ENCODE data around the gene KDM1A. TPM values are rescaled to one million over a fixed set of nuclear protein-coding genes. Genes with fewer than 3 reads are reported as not detected.
"Not testable (repeated sequence)": the region's sequence is repeated elsewhere in the genome, so short reads cannot be mapped to it uniquely, and the experiment has no call there.

KDM1A gene
- total RNA-seq, 1 experiment from 2014 or later: 162 TPM

- H3K27ac ChIP-seq (ENCODE audit: low read depth, low read length); H4K20me1 ChIP-seq (ENCODE audit: insufficient read depth); H3K4me3 ChIP-seq (replicated peaks in 1 of 2; ENCODE audit: low read depth in 1 of 2, low read length in 2 of 2); CTCF ChIA-PET; BruUV-seq (replicated peaks); H3K9me2 ChIP-seq (ENCODE audit: insufficient read depth); H3K4me2 ChIP-seq (ENCODE audit: low read length); H3K9ac ChIP-seq (ENCODE audit: low read length); RAD21 ChIA-PET (ENCODE audit: low non-redundant PET in 1 of 2, low total read pairs in 2 of 2, uncharacterized antibody in 2 of 2, unreplicated experiment in 2 of 2); H3K4me1 ChIP-seq (ENCODE audit: control insufficient read depth in 1 of 2, insufficient read depth in 2 of 2, low read length in 2 of 2); H2AFZ ChIP-seq (ENCODE audit: low read depth, low read length, poor library complexity, severe bottlenecking); POLR2A ChIA-PET; H3K79me2 ChIP-seq (ENCODE audit: insufficient read depth, low read length); intact Hi-C loops (cut with micrococcal nuclease); ATAC-seq; H3K36me3 ChIP-seq (ENCODE audit: control insufficient read depth in 1 of 2, insufficient read depth in 2 of 2, low read length in 2 of 2); H3K9me3 ChIP-seq (ENCODE audit: control insufficient read depth in 1 of 2, insufficient read depth in 1 of 2, low read depth in 1 of 2, low read length in 2 of 2); H3K27me3 ChIP-seq (ENCODE audit: insufficient read depth, low read length): not testable (repeated sequence)
- peak; percentile 48; the same call in 1 of the 2 replicates for TF ChIP-seq CBX3 (IDR thresholded peaks at IDR 0.05; ENCODE audit: low read depth)
- DNase-seq (ENCODE audit: low read depth, low spot score): peak; percentile 21
These were observed 26.0 kb upstream of the KDM1A start for GRCh38 chr1:22993220-22993795.

DNA sequence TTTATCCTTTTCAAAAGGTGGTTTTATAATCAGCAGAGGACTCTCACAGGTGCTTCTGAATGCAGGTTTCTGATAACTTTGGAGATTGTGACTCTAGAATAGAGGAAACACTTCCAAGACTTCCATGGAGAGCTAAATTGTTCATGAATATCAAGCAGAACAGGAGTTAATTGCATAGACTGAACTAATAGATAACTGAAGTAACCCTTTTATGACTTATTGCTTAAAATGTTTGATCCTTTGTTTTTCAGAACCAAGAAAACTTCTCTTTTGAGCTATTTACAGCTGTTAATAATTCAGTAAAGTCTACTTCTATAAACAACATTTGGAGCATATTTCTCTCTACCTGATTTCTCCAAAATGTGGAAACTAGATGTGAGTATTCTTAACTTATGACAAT, 23.5 kb upstream of the KDM1A start:
- ChIA-PET RAD21 (ENCODE audit: low non-redundant PET in 1 of 2, low total read pairs in 2 of 2, uncharacterized antibody in 2 of 2, unreplicated experiment in 2 of 2) (no interaction called here), CTCF (no interaction called here), POLR2A (no interaction called here)
- Histone ChIP-seq H3K27me3 (ENCODE audit: insufficient read depth, low read length) (no peaks in the 10 kb centered on the region), H3K9me3 (ENCODE audit: control insufficient read depth in 1 of 2, insufficient read depth in 1 of 2, low read depth in 1 of 2, low read length in 2 of 2) (peaks cover 5 to 9% of the 10 kb centered on the region in 2 experiments; a peak in 2 of 4 replicates), H3K4me2 (ENCODE audit: low read length) (no peak overlapping the region), H3K9ac (ENCODE audit: low read length) (no peak overlapping the region), H3K27ac (ENCODE audit: low read depth, low read length) (no peak overlapping the region), H3K79me2 (ENCODE audit: insufficient read depth, low read length) (no peaks in the 10 kb centered on the region), H3K9me2 (ENCODE audit: insufficient read depth) (no peaks in the 10 kb centered on the region), H2AFZ (ENCODE audit: low read depth, low read length, poor library complexity, severe bottlenecking) (no peak overlapping the region), H3K4me1 (ENCODE audit: control insufficient read depth in 1 of 2, insufficient read depth in 2 of 2, low read length in 2 of 2) (no peaks in the 10 kb centered on the region), H3K4me3 (replicated peaks in 1 of 2; ENCODE audit: low read depth in 1 of 2, low read length in 2 of 2) (no peak overlapping the region), H4K20me1 (ENCODE audit: insufficient read depth) (no peaks in the 10 kb centered on the region), H3K36me3 (ENCODE audit: control insufficient read depth in 1 of 2, insufficient read depth in 2 of 2, low read length in 2 of 2) (no peaks in the 10 kb centered on the region)
- DNase-seq (ENCODE audit: low read depth, low spot score) (no peak), ATAC-seq (no peak)
- intact Hi-C loops (cut with micrococcal nuclease): no loop called here
- BruUV-seq (replicated peaks): no TSS peak
- TF ChIP-seq RAD21 (IDR thresholded peaks at IDR 0.05; ENCODE audit: low read depth): no peak
- TF ChIP-seq ELF1 (IDR thresholded peaks at IDR 0.05; ENCODE audit: borderline replicate concordance, low read depth): no peak
- TF ChIP-seq TCF7L2 (IDR thresholded peaks at IDR 0.05; ENCODE audit: borderline replicate concordance, extremely low read depth, insufficient read depth, insufficient read length): no peak
- no peak for TF ChIP-seq ZFX (IDR thresholded peaks at IDR 0.05)

DNA sequence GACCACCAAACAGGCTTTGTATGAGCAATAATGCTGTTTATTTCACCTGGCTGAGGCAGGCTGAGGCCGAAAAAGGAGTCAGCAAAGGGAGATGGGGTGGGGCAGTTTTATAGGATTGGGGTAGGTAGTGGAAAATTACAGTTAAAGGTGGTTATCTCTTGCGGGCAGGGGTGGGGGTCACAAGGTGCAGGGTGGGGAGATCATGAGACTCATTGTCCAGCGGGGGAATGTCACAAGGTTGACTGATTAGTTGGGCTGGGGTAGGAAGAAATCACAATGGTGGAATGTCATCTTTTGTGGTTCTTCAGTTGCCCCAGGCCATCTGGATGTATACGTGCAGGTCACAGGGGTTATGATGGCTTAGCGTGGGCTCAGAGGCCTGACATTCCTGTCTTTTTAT, 21.7 kb upstream of the KDM1A start:
- H3K27ac ChIP-seq (ENCODE audit: low read depth, low read length); H3K9ac ChIP-seq (ENCODE audit: low read length); H2AFZ ChIP-seq (ENCODE audit: low read depth, low read length, poor library complexity, severe bottlenecking); H3K9me2 ChIP-seq (ENCODE audit: insufficient read depth); H3K36me3 ChIP-seq (ENCODE audit: control insufficient read depth in 1 of 2, insufficient read depth in 2 of 2, low read length in 2 of 2); ATAC-seq; H3K79me2 ChIP-seq (ENCODE audit: insufficient read depth, low read length); RAD21 ChIA-PET (ENCODE audit: low non-redundant PET in 1 of 2, low total read pairs in 2 of 2, uncharacterized antibody in 2 of 2, unreplicated experiment in 2 of 2); H3K4me2 ChIP-seq (ENCODE audit: low read length); H3K4me3 ChIP-seq (replicated peaks in 1 of 2; ENCODE audit: low read depth in 1 of 2, low read length in 2 of 2); intact Hi-C loops (cut with micrococcal nuclease); CTCF ChIA-PET; DNase-seq (ENCODE audit: low read depth, low spot score); POLR2A ChIA-PET; H3K9me3 ChIP-seq (ENCODE audit: control insufficient read depth in 1 of 2, insufficient read depth in 1 of 2, low read depth in 1 of 2, low read length in 2 of 2); H3K27me3 ChIP-seq (ENCODE audit: insufficient read depth, low read length); BruUV-seq (replicated peaks); H3K4me1 ChIP-seq (ENCODE audit: control insufficient read depth in 1 of 2, insufficient read depth in 2 of 2, low read length in 2 of 2); H4K20me1 ChIP-seq (ENCODE audit: insufficient read depth): not testable (repeated sequence)

- BruUV-seq (replicated peaks); H3K4me2 ChIP-seq (ENCODE audit: low read length); POLR2A ChIA-PET: not testable (repeated sequence)
These were observed 19.1 kb upstream of the KDM1A start for GRCh38 chr1:23000133-23000532.

More at GRCh38 chr1:23000133-23000532, 19.1 kb upstream of the KDM1A start:
- H3K79me2 ChIP-seq (ENCODE audit: insufficient read depth, low read length); H3K4me3 ChIP-seq (replicated peaks in 1 of 2; ENCODE audit: low read depth in 1 of 2, low read length in 2 of 2); H3K9me3 ChIP-seq (ENCODE audit: control insufficient read depth in 1 of 2, insufficient read depth in 1 of 2, low read depth in 1 of 2, low read length in 2 of 2); H4K20me1 ChIP-seq (ENCODE audit: insufficient read depth); RAD21 ChIA-PET (ENCODE audit: low non-redundant PET in 1 of 2, low total read pairs in 2 of 2, uncharacterized antibody in 2 of 2, unreplicated experiment in 2 of 2); H3K4me1 ChIP-seq (ENCODE audit: control insufficient read depth in 1 of 2, insufficient read depth in 2 of 2, low read length in 2 of 2); H3K27me3 ChIP-seq (ENCODE audit: insufficient read depth, low read length); H2AFZ ChIP-seq (ENCODE audit: low read depth, low read length, poor library complexity, severe bottlenecking); H3K9ac ChIP-seq (ENCODE audit: low read length); H3K27ac ChIP-seq (ENCODE audit: low read depth, low read length); CTCF ChIA-PET; ATAC-seq; intact Hi-C loops (cut with micrococcal nuclease); DNase-seq (ENCODE audit: low read depth, low spot score); H3K36me3 ChIP-seq (ENCODE audit: control insufficient read depth in 1 of 2, insufficient read depth in 2 of 2, low read length in 2 of 2); H3K9me2 ChIP-seq (ENCODE audit: insufficient read depth): not testable (repeated sequence)
